ENCODE results near the gene AFAP1L1.

The AFAP1L1 gene

GRCh38 chr5:149371296-149371962, 99.8 kb downstream of the AFAP1L1 start:
- H4K8ac ChIP-seq (ENCODE audit: low read depth, low read length): no peak overlapping the region
- H4K91ac ChIP-seq (ENCODE audit: low read depth, low read length, poor library complexity): no peak overlapping the region
- no peak overlapping the region for H2BK5ac ChIP-seq (ENCODE audit: low read length)
- H3K4me2 ChIP-seq (ENCODE audit: insufficient read depth, low read length, poor library complexity, severe bottlenecking): no peak overlapping the region
- H3K23ac ChIP-seq (ENCODE audit: low read depth, low read length, poor library complexity): no peak overlapping the region
- DNase-seq (ENCODE audit: low spot score): peak; percentile 54
- no peak overlapping the region for H3K4me3 ChIP-seq (ENCODE audit: low read length in 2 of 2)
- no peak overlapping the region for H3K14ac ChIP-seq (ENCODE audit: low read length)
- H2BK15ac ChIP-seq (ENCODE audit: low read length): no peak overlapping the region
- H3K27me3 ChIP-seq (ENCODE audit: control insufficient read depth in 3 of 3, insufficient read depth in 3 of 3, low read depth in 1 of 3, low read length in 3 of 3): no peaks in the 10 kb centered on the region
- no peak overlapping the region for H3K4ac ChIP-seq (ENCODE audit: low read length)
- H3K9ac ChIP-seq (ENCODE audit: low read depth, low read length, poor library complexity): no peak overlapping the region
- H3K27ac ChIP-seq (replicated peaks; ENCODE audit: low read length): no peak overlapping the region
- H3K36me3 ChIP-seq (replicated peaks in 1 of 2; ENCODE audit: control insufficient read depth in 2 of 2, insufficient read depth in 2 of 2, low read length in 2 of 2): peaks cover 2 to 5% of the 10 kb centered on the region in 2 donors
- H3K4me1 ChIP-seq (ENCODE audit: control insufficient read depth in 2 of 2, insufficient read depth in 1 of 2, low read depth in 1 of 2, low read length in 2 of 2): peaks cover 2 to 5% of the 10 kb centered on the region in 2 donors
- no peak overlapping the region for H2BK12ac ChIP-seq (ENCODE audit: low read length)
- no peaks in the 10 kb centered on the region for H3K9me3 ChIP-seq (replicated peaks in 1 of 2; ENCODE audit: control insufficient read depth in 2 of 2, insufficient read depth in 1 of 2, low read depth in 1 of 2, low read length in 2 of 2)
- H2AFZ ChIP-seq (ENCODE audit: low read length): no peak overlapping the region
- H2AK5ac ChIP-seq (ENCODE audit: low read depth, low read length): no peak overlapping the region
- WGBS, 2 donors (ENCODE audit: extremely low coverage in 2 of 2, insufficient read length in 2 of 2, insufficient replicate concordance in 1 of 2): no CpG with 5 or more reads among the region's 12 CpGs
- H2BK120ac ChIP-seq (ENCODE audit: low read depth, low read length): no peak overlapping the region
- peak overlapping the region; percentile 21 for H3K18ac ChIP-seq (ENCODE audit: low read length)
- no peaks in the 10 kb centered on the region for H3K79me1 ChIP-seq (ENCODE audit: low read depth, low read length)

GRCh38 chr5:149372076-149372795, 100.6 kb downstream of the AFAP1L1 start:
- H2BK120ac ChIP-seq (ENCODE audit: low read depth, low read length): no peak overlapping the region

GRCh38 chr5:149372932-149373331, 101.3 kb downstream of the AFAP1L1 start:
- H2AFZ ChIP-seq (ENCODE audit: low read length): no peak overlapping the region
- H4K8ac ChIP-seq (ENCODE audit: low read depth, low read length): no peak overlapping the region
- no peaks in the 10 kb centered on the region for H3K9me3 ChIP-seq (replicated peaks in 1 of 2; ENCODE audit: control insufficient read depth in 2 of 2, insufficient read depth in 1 of 2, low read depth in 1 of 2, low read length in 2 of 2)
- no peak for DNase-seq (ENCODE audit: low spot score)
- no peak overlapping the region for H3K14ac ChIP-seq (ENCODE audit: low read length)
- no peak overlapping the region for H3K27ac ChIP-seq (replicated peaks; ENCODE audit: low read length)
- no peak overlapping the region for H3K4ac ChIP-seq (ENCODE audit: low read length)
- no peak overlapping the region for H3K9ac ChIP-seq (ENCODE audit: low read depth, low read length, poor library complexity)
- H3K4me2 ChIP-seq (ENCODE audit: insufficient read depth, low read length, poor library complexity, severe bottlenecking): no peak overlapping the region
- peaks cover 2 to 5% of the 10 kb centered on the region in 2 donors for H3K36me3 ChIP-seq (replicated peaks in 1 of 2; ENCODE audit: control insufficient read depth in 2 of 2, insufficient read depth in 2 of 2, low read length in 2 of 2)
- WGBS, 2 donors (ENCODE audit: extremely low coverage in 2 of 2, insufficient read length in 2 of 2, insufficient replicate concordance in 1 of 2): no CpG with 5 or more reads among the region's 3 CpGs
- H2BK120ac ChIP-seq (ENCODE audit: low read depth, low read length): no peak overlapping the region
- no peak overlapping the region for H2BK5ac ChIP-seq (ENCODE audit: low read length)
- no peak overlapping the region for H3K4me3 ChIP-seq (ENCODE audit: low read length in 2 of 2)
- no peaks in the 10 kb centered on the region for H3K79me1 ChIP-seq (ENCODE audit: low read depth, low read length)
- H3K23ac ChIP-seq (ENCODE audit: low read depth, low read length, poor library complexity): no peak overlapping the region
- no peaks in the 10 kb centered on the region for H3K4me1 ChIP-seq (ENCODE audit: control insufficient read depth in 2 of 2, insufficient read depth in 1 of 2, low read depth in 1 of 2, low read length in 2 of 2)
- no peaks in the 10 kb centered on the region for H3K27me3 ChIP-seq (ENCODE audit: control insufficient read depth in 3 of 3, insufficient read depth in 3 of 3, low read depth in 1 of 3, low read length in 3 of 3)
- H2BK15ac ChIP-seq (ENCODE audit: low read length): no peak overlapping the region
- H2BK12ac ChIP-seq (ENCODE audit: low read length): no peak overlapping the region
- H3K18ac ChIP-seq (ENCODE audit: low read length): no peak overlapping the region
- H2AK5ac ChIP-seq (ENCODE audit: low read depth, low read length): no peak overlapping the region
- H4K91ac ChIP-seq (ENCODE audit: low read depth, low read length, poor library complexity): no peak overlapping the region

More at GRCh38 chr5:149372076-149372795, 100.6 kb downstream of the AFAP1L1 start:
- H4K8ac ChIP-seq (ENCODE audit: low read depth, low read length): no peak overlapping the region
- WGBS, 2 donors (ENCODE audit: extremely low coverage in 2 of 2, insufficient read length in 2 of 2, insufficient replicate concordance in 1 of 2): no CpG with 5 or more reads among the region's 4 CpGs
- no peaks in the 10 kb centered on the region for H3K27me3 ChIP-seq (ENCODE audit: control insufficient read depth in 3 of 3, insufficient read depth in 3 of 3, low read depth in 1 of 3, low read length in 3 of 3)
- no peak overlapping the region for H3K4me3 ChIP-seq (ENCODE audit: low read length in 2 of 2)
- no peak overlapping the region for H3K18ac ChIP-seq (ENCODE audit: low read length)
- no peak overlapping the region for H3K23ac ChIP-seq (ENCODE audit: low read depth, low read length, poor library complexity)
- H3K9ac ChIP-seq (ENCODE audit: low read depth, low read length, poor library complexity): no peak overlapping the region
- H2BK5ac ChIP-seq (ENCODE audit: low read length): no peak overlapping the region
- no peak overlapping the region for H2BK15ac ChIP-seq (ENCODE audit: low read length)
- no peak overlapping the region for H2BK12ac ChIP-seq (ENCODE audit: low read length)
- peaks cover 2 to 4% of the 10 kb centered on the region in 2 donors for H3K4me1 ChIP-seq (ENCODE audit: control insufficient read depth in 2 of 2, insufficient read depth in 1 of 2, low read depth in 1 of 2, low read length in 2 of 2)
- no peak overlapping the region for H3K14ac ChIP-seq (ENCODE audit: low read length)
- peaks cover 2 to 5% of the 10 kb centered on the region in 2 donors for H3K36me3 ChIP-seq (replicated peaks in 1 of 2; ENCODE audit: control insufficient read depth in 2 of 2, insufficient read depth in 2 of 2, low read length in 2 of 2)
- H2AFZ ChIP-seq (ENCODE audit: low read length): no peak overlapping the region
- DNase-seq (ENCODE audit: low spot score): no peak
- H3K4ac ChIP-seq (ENCODE audit: low read length): no peak overlapping the region
- no peak overlapping the region for H2AK5ac ChIP-seq (ENCODE audit: low read depth, low read length)
- no peak overlapping the region for H3K27ac ChIP-seq (replicated peaks; ENCODE audit: low read length)
- H3K79me1 ChIP-seq (ENCODE audit: low read depth, low read length): no peaks in the 10 kb centered on the region
- no peak overlapping the region for H4K91ac ChIP-seq (ENCODE audit: low read depth, low read length, poor library complexity)
- H3K9me3 ChIP-seq (replicated peaks in 1 of 2; ENCODE audit: control insufficient read depth in 2 of 2, insufficient read depth in 1 of 2, low read depth in 1 of 2, low read length in 2 of 2): no peaks in the 10 kb centered on the region
- no peak overlapping the region for H3K4me2 ChIP-seq (ENCODE audit: insufficient read depth, low read length, poor library complexity, severe bottlenecking)

- no peak overlapping the region for H2BK15ac ChIP-seq (ENCODE audit: low read length)
- WGBS, 2 donors (ENCODE audit: extremely low coverage in 2 of 2, insufficient read length in 2 of 2, insufficient replicate concordance in 1 of 2): no CpG with 5 or more reads among the region's 20 CpGs
Measured at GRCh38 chr5:149374303-149374702, 102.6 kb downstream of the AFAP1L1 start.

More at GRCh38 chr5:149374303-149374702, 102.6 kb downstream of the AFAP1L1 start:
- Histone ChIP-seq H3K27ac (replicated peaks; ENCODE audit: low read length) (no peak overlapping the region), H2AK5ac (ENCODE audit: low read depth, low read length) (peak overlapping the region; percentile 42), H2BK5ac (ENCODE audit: low read length) (no peak overlapping the region), H3K23ac (ENCODE audit: low read depth, low read length, poor library complexity) (peak overlapping the region; percentile 82), H3K9ac (ENCODE audit: low read depth, low read length, poor library complexity) (peak overlapping the region; percentile 45), H3K18ac (ENCODE audit: low read length) (peak overlapping the region; percentile 65), H2AFZ (ENCODE audit: low read length) (no peak overlapping the region), H4K8ac (ENCODE audit: low read depth, low read length) (no peak overlapping the region), H3K4me1 (ENCODE audit: control insufficient read depth in 2 of 2, insufficient read depth in 1 of 2, low read depth in 1 of 2, low read length in 2 of 2) (peaks cover 0 to 3% of the 10 kb centered on the region in 2 donors), H3K4ac (ENCODE audit: low read length) (no peak overlapping the region), H3K4me3 (ENCODE audit: low read length in 2 of 2) (no peak overlapping the region), H3K36me3 (replicated peaks in 1 of 2; ENCODE audit: control insufficient read depth in 2 of 2, insufficient read depth in 2 of 2, low read length in 2 of 2) (peaks cover 0 to 2% of the 10 kb centered on the region in 2 donors), H2BK120ac (ENCODE audit: low read depth, low read length) (no peak overlapping the region), H2BK12ac (ENCODE audit: low read length) (peak overlapping the region; percentile 97), H3K9me3 (replicated peaks in 1 of 2; ENCODE audit: control insufficient read depth in 2 of 2, insufficient read depth in 1 of 2, low read depth in 1 of 2, low read length in 2 of 2) (no peaks in the 10 kb centered on the region), H4K91ac (ENCODE audit: low read depth, low read length, poor library complexity) (peak overlapping the region; percentile 22), H3K4me2 (ENCODE audit: insufficient read depth, low read length, poor library complexity, severe bottlenecking) (no peak overlapping the region), H3K79me1 (ENCODE audit: low read depth, low read length) (no peaks in the 10 kb centered on the region), H3K27me3 (ENCODE audit: control insufficient read depth in 3 of 3, insufficient read depth in 3 of 3, low read depth in 1 of 3, low read length in 3 of 3) (no peaks in the 10 kb centered on the region), H3K14ac (ENCODE audit: low read length) (no peak overlapping the region)
- DNase-seq (ENCODE audit: low spot score): no peak
